ENCODE measurements around the gene REEP1.
"Not testable (repeated sequence)": the region's sequence is repeated elsewhere in the genome, so short reads cannot be mapped to it uniquely, and the experiment has no call there.

REEP1 gene

DNA sequence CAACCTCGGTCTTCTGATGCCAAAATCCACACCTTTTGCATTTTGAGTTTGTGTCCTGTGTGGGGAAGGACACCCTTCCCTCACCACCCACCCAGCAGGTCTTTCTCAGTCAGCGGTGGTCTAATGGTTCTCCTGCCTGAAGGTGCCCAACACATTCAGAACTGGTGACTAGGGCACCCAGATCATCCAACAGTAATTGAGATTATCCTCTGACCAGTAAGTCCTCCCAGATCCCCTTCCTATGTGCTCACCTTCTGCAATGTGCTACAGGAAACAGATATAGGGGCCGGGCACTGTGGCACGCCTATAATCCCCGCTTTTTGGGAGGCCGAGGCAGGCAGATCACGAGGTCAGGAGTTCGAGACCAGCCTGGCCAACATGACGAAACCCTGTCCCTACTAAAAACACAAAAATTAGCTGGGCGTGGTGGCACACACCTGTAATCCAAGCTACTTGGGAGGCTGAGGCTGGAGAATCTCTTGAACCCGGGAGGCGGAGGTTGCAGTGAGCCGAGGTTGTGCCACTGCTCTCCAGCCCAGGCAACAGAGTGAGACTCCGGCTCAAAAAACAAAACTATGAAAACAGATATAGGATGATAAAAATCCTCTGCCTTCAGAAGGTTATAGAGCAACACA is 56.2 kb downstream of the REEP1 start:
- no peak for DNase-seq

DNA sequence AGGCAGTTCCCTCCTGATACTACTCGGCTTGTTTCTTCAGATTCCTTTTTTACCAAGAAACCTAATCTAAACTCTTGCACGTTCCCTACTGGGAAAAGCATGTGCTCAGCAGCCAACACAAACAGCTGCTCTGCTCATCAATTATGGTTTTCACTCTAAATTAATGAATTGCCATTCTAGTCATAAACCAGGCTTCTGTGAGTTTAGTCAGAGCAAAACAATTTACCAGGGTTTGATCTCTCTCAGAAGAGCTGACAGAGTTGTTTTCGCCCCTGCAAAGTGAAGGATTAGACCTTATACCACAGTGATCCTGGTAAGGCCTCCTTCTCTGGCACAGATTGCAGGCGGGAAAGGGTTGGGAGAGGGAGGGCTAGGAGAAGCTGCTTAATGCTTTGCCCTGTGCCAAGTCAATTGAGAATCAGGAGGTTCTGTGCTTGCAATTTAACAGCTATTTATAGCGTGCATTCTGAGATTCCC is 57.2 kb downstream of the REEP1 start:
- no peak for DNase-seq

DNA sequence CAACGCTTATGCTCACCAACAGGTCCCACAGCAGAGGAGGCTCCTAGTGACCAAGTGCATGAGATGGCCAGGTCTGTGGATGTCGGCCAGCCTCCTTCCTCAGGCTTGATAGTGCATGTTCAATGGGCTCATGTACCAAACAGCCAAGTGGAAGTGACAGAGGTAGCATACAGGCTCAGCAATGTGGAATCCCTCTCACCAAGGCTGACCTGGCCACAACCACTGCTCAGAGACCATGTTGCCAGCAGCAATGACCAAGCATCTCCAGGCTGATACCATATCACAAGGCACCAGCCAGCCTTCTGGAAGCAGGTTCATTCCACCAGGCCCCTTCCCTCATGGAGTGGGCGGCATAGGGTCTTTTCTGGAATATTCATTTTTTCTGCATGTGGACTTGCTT is 61.5 kb downstream of the REEP1 start:
- DNase-seq: no peak

DNA sequence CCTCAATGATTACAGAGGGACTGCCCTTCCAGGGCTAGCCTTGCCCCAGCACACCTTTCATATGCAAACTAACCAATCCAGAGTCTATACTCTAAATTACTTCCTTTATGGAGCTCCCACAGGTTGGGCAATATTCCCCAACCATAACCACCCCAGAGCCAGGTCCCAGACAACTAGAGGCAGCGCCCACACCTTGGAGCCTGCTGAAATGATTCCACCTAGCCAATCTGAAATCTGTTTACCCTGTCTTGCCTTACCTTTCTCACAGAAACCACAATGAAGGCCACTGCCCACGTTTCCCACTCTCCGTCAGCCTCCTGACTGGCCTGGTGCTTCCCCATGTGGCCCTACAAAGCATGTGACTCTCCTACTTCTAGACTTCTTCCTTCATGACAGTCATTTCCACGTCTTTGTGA is 62.0 kb downstream of the REEP1 start:
- DNase-seq: no peak

DNA sequence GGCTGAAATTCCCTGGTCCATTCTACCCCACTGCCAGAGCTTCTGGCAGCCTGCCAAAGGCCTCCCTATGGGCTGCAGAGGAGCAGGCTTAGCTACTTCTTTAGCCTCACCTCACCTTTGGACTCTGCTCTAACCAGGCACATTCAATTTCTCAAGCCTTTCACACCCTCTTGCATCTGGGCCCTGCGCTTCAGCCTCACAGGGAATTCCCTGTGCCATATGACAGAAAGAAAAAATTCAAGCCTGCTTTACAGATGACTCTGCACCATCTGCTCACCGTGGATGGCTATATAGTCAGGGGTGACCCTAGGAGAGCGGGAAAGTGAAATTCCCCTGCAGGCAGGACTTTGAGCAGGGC is 62.5 kb downstream of the REEP1 start:
- DNase-seq: no peak

DNA sequence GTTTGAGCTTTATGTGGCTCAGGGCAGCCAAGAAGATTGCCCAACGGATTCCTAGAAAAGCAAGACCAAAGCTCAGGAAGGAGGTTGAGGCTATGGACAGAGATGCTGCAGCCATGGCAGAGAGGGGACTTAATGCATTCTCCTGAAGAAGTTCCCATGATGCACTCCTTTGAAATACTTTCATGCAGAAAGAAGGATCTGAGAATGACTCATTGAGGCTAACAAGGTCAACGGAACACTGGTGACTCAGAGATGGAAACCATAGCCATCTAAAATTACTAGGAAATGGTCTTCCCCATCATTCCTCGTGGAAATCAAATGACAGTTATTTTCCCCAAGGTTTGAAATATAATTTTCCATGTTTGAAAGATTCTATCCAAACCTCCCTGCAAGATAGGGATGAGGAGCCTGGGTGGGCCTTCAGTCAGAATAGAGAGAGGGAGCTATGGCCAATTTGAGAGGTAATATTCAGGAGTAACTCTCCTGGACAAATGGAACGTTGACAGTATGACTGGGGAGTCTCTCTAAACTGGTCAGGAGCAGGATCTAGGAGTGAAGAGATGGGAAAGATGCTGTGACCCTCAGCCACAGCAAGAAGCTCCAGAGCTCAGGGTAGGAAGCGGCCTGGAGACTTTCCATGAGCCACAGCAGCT is 63.0 kb downstream of the REEP1 start:
- no peak for DNase-seq

DNA sequence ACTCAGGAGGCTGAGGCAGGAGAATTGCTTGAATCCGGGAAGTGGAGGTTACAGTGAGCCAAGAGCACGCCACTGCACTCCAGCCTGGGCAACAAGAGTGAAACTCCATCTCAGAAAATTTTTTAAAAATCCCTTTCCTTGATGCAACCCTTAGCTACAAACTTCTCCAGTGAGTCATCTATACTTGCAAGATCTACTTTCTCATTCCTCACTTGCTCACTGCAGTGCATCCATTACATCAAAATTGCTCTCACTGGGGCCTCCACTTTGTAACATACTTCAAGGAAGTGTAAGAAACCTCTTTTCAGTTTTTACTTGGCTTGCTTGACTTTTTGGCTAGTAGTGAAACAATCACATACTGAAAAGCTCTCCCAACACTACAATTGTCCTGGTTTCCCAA is 65.3 kb downstream of the REEP1 start:
- DNase-seq: no peak

DNA sequence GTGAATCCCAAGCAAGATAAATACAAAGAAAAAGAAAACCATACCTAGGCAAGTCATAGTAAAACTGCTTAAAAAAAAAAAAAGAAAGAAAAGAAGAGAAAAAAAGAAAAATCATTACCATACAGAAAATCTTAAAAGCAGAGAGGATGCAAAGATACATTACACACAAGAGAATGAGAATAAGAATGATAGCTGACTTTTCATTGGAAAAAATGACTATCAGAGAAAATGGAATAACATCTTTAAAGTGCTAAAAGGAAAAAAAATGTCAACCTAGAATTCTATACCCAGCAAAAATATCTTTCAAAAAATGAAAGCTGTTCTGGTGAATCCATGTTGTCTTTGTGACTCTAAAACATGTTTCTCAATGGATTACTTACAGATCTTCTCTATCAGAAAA is 66.2 kb downstream of the REEP1 start:
- no peak for DNase-seq

DNA sequence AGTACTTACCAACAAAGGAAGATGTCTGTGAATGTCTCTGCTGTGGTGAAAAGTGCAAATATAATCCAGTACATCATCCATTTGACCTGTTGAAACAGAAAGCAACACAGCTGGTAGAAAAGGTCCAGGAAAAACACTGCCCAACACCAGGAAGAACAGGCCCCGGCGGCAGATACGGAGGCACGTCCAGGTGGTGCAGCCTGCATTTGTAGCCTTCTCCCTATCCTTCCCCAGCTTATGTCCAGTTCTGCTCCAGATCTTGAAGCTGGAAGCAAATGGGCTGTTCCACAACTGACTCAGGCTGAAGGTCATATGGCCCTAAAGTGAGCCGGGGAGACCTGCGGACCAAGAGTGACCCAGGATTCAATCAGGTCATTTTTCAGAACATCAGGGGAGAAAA is 73.5 kb downstream of the REEP1 start:
- DNase-seq: no peak

DNA sequence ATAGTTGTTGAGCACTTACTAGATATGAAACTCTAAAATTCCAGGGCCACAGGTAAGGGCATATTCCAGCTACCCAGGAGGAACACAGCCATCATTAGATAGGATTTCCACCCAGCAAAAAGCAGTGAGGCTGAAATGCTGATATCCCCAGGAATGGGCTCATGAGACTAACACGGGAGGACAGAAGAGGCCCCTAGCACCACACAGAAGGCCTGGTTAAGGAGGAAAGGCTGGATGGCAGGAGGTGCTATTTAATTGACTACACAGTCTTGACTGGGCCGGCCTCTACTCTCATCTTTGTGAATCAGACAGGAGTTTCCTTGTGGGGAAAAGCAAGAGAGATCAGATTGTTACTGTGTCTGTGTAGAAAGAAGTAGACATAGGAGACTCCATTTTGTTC is 76.4 kb downstream of the REEP1 start:
- no peak for DNase-seq

DNA sequence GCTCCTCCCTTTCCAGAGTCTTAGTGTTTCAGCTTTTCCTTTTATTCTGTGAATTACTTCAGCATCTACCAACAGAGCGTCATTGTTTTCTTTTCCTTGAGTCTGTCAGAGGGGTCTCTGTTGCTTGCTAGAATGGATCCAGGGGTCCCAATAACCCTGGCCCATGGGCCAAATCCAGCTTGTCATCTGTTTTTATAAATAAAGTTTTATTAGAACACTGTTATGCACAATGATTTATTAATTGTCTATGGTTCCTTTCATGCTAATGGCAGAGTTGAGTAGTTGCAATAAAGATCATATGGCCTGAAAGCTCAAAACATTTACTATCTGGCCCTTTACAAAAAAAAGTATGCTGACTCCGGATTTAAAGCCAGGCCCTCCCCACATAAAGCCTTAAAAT is 79.3 kb downstream of the REEP1 start:
- DNase-seq: no peak

DNA sequence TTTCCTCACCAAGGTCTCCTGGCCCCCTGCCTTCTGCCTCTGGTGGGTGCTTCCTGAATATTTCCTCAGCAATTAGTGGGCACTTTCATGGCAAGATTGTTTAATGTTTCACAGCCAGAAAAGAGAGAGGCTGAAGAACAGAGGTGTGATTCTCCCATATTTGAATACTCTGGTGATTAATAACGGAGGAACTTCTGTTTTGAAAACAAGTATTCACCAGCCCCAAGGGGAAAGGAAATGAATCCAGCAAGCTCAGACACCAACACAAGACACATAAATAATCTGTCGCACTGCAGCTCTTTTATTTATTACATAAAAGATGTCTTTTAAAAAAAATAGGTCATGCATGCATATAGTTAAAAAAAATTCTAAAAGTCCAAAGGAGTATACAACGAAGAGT is 80.4 kb downstream of the REEP1 start:
- no peak for DNase-seq

DNA sequence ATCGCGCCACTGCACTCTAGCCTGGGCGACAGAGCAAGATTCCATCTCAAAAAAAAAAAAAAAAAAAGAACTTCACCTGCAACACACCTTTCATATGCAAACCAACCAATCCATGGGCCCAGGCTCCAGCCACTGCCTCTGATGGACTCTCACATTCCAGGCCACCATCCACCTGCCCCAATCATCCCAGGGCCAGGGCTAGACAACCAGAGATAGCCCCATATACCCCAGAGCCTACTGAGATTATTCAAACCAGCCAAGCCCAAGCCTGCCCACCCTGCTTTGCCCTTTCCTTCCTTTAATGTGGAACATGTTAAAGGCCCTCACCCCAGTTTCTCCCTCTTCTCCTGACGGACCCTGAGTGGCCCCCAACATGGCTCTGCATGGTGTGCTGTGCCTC is 81.1 kb downstream of the REEP1 start:
- no peak for DNase-seq

DNA sequence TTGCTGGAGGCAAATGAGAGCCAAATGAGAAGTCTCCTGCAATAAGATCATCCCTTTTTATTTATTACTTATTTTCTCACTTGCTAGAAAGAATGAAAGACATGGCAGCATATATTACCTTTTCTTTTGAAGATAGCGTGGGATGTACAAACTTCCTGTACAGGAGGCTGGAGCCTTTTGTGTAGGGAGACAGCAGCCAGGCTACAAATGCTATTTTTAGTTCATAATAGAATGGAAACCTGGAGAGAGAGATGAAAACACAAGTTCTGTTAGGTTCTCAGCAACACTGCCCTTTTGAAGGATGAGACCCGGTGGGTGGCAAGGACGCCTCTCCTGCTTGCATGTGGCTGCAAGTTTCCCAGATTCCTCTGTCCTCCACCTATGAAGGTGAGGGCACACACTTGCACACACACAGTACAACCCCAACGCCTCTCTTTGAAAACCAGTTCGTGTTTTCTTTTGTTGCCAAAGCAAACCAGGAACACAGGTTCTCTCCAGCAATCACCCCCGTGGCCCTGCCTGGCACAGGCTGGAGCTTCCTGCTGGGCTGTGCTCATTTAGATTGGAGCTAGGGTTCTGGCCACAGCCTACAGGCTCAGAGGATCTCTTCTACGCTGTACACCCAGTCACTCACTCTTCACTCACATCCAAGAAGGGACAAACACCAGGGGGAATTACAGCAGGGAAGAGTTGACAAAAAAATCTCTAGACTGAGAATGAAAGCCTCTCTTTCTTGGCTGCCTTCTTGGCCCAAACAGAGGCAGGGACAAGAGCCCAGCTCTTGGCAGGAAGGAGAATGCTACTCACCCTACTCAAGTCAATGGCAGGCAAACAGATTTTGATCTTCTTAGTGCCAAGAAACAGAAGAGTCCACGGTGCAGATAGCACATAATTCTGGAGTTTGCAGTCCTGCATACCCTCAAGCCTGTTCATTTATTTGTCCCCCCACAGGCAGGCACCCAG is 82.6 kb downstream of the REEP1 start:
- no peak for DNase-seq

DNA sequence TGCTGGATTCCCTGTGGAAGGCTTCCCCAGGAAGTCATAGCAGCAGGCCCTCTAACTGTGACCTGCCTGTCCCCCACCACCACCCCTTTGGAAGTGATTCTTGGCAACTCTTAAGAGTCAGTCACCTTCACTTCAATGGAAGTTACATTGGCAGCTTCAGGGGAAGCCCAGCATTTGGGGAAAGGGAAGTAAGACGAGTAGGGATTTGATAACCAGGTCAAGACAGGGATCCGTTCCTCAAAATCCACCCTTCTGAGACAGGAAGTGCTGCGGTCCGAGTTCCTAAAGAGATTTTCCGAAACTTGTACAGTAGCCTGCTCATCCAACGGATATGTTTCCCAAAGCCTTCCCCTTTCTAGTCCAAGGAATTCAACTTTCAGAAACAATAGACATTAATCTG is 84.0 kb downstream of the REEP1 start:
- DNase-seq: no peak

DNA sequence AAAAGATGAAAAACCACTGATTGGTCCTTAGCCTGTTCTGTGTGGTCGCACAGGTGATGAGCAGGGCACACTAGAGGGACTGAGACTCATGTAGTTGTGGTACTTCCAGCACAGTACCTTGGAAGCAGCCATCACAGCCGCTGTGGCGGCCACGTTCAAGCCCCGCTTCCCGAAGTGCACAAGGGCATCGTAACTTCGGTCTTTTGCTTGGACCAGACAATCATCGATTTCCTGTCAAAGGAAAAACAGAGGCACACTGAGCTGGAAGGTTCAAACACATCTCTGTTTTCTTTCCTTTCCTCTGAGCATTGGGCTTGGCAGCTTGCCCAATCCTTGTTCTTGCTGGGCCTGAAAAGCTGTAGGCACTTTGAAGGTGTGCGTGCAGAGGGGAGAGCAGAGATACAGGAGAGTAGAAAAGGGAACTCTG is 85.6 kb downstream of the REEP1 start:
- no peak for DNase-seq

DNA sequence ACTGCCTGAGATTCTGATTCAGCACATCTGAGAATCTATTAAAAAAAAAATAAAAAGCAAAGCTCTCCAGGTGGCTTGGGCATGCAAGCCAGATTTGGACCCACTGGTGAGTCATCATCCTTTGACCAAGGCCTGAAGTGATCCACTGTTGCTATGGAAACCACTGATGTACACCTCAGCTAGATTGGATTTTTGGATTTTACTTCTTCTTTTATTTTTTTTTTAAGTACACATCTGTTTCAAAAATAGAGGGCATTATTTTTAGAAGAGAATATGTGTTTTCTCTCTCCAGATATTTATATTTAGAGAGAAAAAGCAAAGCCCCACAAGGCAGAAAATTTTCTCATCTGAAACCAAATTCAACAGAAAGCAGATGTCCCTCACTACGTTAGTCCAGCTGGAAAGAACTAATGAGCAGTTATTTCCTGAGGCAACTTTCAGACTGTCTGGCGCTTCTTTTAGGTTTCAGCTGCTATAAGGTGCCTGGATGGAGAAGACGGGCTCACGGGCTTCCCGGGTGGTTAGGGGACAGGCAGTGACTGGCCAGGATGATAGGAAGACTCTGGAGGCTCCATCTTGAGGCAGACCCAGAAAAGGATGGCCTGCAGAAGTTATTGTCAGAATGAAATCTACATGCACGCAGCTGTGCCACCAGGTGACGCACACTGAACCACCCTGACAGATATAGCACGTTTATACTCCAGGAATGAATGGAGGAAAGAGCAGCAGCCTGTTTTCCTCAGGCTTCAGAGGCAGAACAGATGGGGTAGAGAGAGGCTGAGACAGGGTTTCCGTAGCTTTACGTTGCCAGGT is 87.6 kb downstream of the REEP1 start:
- no peak for DNase-seq

DNA sequence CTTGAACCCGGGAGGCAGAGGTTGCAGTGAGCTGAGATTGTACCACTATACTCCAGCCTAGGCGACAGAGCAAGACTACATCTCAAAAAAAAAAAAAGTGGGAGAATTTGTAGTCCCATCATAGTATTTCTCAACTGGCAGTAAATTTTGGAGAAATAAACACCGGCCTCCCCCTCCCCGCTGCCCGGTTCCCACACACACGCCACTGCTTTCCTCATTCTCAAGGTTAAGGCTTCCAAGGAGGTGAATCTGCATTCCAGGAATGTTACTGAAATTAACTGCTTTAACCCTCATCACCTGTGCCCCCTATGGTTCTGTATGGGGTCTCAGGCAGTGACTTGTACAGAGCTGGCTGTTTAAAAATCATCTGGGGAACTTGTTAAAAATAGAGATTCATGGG is 88.2 kb downstream of the REEP1 start:
- no peak for DNase-seq

DNA sequence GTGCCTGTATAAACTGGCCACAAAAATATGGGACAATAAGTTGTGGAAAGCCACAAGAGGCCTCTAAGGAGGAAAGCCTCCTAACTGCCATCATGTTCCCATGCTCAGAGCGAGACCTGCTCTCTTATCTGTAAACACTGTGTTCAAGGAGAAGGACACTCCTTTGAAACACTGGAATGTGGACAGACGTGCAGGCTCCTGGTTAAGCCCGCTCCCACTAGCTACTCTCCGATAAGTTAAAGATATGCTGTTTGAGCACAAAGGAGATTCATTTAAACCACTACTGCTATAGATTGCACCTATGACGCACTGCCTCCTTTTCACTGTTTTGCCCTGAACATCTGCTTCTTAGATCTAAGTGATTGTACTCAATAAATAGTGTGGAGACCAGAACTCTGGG is 92.2 kb downstream of the REEP1 start:
- DNase-seq: not testable (repeated sequence)

DNA sequence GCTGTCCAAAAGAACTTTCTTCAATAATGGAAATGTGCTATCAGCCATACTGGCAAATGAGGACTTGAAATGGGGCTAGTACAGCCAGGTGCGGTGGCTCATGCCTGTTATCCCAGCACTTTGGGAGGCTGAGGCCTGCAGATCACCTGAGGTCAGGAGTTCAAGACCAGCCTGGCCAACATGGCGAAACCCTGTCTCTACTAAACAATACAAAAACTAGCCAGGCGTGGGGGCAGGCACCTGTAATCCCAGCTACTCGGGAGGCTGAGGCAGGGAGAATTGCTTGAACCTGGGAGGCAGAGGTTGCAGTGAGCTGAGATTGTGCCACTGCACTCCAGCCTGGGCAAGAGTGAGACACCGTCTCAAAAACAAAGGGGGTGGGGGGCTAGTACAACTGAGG is 92.6 kb downstream of the REEP1 start:
- DNase-seq: not testable (repeated sequence)

DNA sequence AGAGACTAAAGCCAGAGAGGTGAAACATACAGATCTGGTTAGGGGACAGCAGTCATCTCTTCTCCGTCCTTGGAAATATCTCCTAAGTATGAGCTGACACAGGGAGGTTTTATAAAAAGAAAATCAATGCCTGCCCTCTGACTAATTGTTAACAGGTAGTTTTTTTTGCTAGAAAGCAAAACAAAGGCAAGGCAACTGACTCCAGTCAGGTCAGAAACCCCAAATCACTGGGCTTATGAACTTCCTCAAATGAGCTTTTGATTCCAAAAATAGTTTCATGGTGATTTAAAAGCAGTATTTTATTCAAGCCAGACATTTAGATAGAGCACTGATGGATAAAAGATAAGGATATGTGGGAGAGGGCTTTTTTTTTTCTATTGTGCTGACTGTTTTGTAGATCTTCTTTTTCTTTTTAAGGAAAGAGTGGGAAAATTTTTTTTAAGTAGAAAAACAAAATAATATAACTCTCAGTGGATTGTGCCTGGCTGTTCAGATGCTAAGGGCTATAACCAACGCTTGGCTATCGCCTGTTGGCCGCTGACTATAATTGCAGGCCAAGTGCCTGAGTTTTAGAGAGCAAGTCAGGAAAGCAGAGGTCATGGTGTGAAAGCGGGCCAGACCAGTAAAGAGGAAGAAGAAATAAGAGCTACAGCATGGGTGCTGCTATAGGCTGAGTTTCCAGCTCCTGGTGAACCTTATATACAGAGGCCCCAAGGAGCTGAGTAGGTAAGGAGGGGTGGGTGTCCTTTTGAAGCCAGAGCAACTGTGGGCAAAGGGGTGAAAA is 93.3 kb downstream of the REEP1 start:
- DNase-seq: no peak

DNA sequence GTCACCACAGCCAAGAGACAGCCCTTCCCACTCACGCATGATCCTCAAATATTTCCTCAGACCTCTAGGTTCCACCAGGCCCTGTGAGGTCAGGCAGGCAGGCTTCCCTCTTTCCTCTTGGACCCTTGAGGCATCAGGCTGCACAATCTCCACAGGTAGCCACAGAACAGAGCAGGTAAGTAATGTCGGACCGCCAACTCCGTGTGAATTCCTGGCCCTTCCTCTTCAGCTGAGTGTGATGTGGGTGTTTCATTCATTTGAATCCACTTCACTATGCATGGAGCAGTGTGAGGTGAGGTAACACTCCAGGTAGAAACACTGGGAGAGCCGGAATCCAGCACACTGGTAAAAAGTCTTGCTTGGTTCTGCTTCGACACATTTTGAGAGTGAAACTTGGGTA is 94.2 kb downstream of the REEP1 start:
- DNase-seq: no peak
